Lower lobe of right lung (tissue), 2 donors: ENCODE measurements around the gene MTHFD1. TPM values are rescaled to one million over a fixed set of nuclear protein-coding genes. Genes with fewer than 3 reads are reported as not detected.

Source experiments
- ATAC-seq, 2 donors: fragments of 200-7000 bp; cut with Tn5 transposase; one replicate each; pipeline ENCODE4 v1.9.1; 2020 to 2022; ENCODE audit warnings: mild to moderate bottlenecking in 2 of 2, moderate library complexity in 2 of 2
- DNase-seq: peaks from one replicate; pipeline ENCODE4 v3.0.0-alpha.2; 2020
- H3K27ac ChIP-seq: fragments of 200-600 bp; one replicate; pipeline ENCODE4 v1.8.0; 2022
- H3K27me3 ChIP-seq: fragments of 200-600 bp; one replicate; pipeline ENCODE4 v1.8.0; 2022; ENCODE audit warnings: low read depth
- H3K36me3 ChIP-seq: fragments of 200-600 bp; one replicate; pipeline ENCODE4 v1.8.0; 2022; ENCODE audit warnings: mild to moderate bottlenecking
- H3K4me1 ChIP-seq: fragments of 200-600 bp; one replicate; pipeline ENCODE4 v1.8.0; 2022
- H3K4me3 ChIP-seq: fragments of 200-600 bp; one replicate; pipeline ENCODE4 v1.8.0; 2022; ENCODE audit warnings: mild to moderate bottlenecking
- H3K9me3 ChIP-seq: fragments of 200-600 bp; one replicate; pipeline ENCODE4 v1.8.0; 2022
- intact Hi-C: fragments of 100-400 bp; cut with DNase I; formaldehyde crosslinking; loops from one replicate; pipeline ENCODE4 v1.11.0; 2022
- total RNA-seq: library from RNA; stranded (reverse); fragmentation: NEBNext Ultra II Directional; extraction: Animal tissue kit (Norgen Biotek cat#: 25700); gene quantifications from one replicate; pipeline ENCODE4 v1.2.1, GENCODE V29; 2021
- TF ChIP-seq, protein P1 (sequence below): fragments of 200-600 bp; IDR thresholded peaks from one replicate; pipeline ENCODE4 v1.8.0; 2022; ENCODE audit warnings: antibody characterized with exemption, mild to moderate bottlenecking
- donor health status: DM: no; HTN: yes; CAD: no; lungs with severe emphysema.

The MTHFD1 gene
- total RNA-seq, 1 donor from 2014 or later, result 46.3 TPM

DNA sequence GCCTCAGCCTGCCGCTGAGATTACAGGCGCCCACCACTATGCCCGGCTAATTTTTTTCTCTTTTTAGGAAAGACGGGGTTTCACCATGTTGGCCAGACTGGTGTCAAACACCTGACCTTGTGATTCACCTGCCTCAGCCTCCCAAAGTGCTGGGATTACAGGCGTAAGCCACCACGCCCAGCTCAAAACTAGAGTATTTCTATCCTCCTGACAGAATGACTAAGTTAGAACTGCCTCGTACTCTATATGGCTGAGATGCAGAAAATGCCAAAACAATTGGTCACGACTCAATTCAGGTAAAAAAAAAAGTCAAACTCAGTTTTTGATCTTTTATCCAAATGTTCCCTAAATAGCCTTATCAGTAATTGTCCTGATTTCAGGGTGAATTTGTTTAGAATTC, 88.3 kb downstream of the MTHFD1 start:
- ATAC-seq (no peak), DNase-seq (no peak)
- Histone ChIP-seq H3K4me3 (no peak overlapping the region), H3K36me3 (peaks cover 3% of the 10 kb centered on the region), H3K27me3 (no peaks in the 10 kb centered on the region), H3K4me1 (no peaks in the 10 kb centered on the region), H3K9me3 (no peaks in the 10 kb centered on the region), H3K27ac (no peak overlapping the region)
- TF ChIP-seq, protein P1, sequence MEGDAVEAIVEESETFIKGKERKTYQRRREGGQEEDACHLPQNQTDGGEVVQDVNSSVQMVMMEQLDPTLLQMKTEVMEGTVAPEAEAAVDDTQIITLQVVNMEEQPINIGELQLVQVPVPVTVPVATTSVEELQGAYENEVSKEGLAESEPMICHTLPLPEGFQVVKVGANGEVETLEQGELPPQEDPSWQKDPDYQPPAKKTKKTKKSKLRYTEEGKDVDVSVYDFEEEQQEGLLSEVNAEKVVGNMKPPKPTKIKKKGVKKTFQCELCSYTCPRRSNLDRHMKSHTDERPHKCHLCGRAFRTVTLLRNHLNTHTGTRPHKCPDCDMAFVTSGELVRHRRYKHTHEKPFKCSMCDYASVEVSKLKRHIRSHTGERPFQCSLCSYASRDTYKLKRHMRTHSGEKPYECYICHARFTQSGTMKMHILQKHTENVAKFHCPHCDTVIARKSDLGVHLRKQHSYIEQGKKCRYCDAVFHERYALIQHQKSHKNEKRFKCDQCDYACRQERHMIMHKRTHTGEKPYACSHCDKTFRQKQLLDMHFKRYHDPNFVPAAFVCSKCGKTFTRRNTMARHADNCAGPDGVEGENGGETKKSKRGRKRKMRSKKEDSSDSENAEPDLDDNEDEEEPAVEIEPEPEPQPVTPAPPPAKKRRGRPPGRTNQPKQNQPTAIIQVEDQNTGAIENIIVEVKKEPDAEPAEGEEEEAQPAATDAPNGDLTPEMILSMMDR, result no peak
- intact Hi-C loops, result no loop called here

DNA sequence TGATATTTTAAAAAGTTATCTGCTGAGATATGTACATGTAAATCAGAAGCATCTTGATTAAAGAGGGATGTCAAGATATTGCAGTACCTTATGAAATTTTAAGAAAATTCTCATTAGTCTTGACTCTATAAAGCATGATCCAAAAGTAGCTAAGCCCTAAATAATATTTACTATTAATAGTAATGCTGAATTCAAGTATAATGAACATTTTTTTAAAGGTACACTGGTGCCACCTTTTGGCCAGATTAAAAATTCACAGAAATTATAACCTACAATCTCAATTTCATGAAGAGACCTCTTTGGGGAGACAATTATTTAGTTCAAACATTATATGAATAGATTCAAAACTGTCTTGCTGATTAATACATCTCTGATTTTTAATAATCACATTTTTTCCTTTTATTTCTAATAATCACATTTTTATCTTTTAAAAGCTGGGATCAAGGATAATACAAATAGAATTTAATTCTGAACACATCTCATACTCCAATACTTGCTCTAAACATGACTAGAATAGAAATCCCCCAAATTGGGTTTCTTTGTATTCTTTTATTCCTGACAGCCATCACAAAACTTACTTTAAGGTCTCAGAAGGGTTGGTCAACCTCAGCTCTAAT, 90.6 kb downstream of the MTHFD1 start:
- no peak for DNase-seq
- TF ChIP-seq, protein P1, result peak; percentile 50
- Histone ChIP-seq H3K27me3 (no peaks in the 10 kb centered on the region), H3K4me1 (no peaks in the 10 kb centered on the region), H3K4me3 (no peak overlapping the region), H3K9me3 (no peaks in the 10 kb centered on the region), H3K36me3 (peaks cover 3% of the 10 kb centered on the region), H3K27ac (no peak overlapping the region)
- intact Hi-C loops, result no loop called here
- ATAC-seq, result no peak

DNA sequence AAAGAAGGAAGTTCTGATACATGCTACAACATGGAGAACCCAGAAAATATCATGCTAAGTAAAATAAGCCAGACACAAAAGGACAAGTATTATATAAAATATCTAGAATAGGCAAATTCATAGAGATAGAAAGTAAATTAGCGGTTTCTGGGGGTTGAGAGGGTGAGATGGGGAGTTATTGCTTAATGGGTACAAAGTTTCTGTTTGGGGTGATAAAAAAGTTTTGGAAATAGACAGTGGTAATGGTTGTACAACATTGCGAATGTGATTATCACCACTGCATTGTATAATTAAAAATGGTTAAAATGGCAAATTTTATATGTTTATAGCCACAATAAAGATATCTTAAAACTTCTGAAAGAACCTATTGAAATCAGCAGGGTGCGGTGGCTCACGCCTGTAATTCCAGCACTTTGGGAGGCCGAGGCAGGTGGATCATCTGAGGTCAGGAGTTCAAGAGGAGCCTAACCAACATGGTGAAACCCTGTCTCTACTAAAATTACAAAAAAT, 100.5 kb downstream of the MTHFD1 start:
- TF ChIP-seq, protein P1, result no peak
- DNase-seq (no peak), ATAC-seq (no peak)
- Histone ChIP-seq H3K4me1 (no peaks in the 10 kb centered on the region), H3K27me3 (no peaks in the 10 kb centered on the region), H3K9me3 (no peaks in the 10 kb centered on the region), H3K4me3 (no peak overlapping the region), H3K36me3 (peaks cover 57% of the 10 kb centered on the region), H3K27ac (no peak overlapping the region)
- intact Hi-C loops, result no loop called here

DNA sequence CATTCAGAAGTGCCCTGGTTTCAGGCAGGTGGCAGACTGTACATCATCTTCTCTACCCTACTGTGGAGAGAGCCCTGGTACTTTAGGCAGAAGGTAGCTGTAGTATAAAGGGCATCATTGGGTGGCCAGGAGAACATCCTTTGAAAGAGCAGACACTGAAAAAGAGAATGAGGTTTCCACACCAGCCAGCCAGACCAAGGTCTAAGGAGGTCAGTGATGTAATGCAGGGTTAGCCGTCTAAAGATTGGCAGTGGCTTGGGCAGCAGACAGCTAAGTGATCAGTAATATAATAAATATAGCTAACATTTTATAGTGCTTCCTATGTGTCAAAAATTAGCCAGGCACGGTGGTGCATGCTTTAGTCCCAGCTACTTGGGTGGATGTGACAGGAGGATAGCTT, 103.5 kb downstream of the MTHFD1 start:
- DNase-seq, result no peak
- no peak overlapping the region for H3K4me3 ChIP-seq
- TF ChIP-seq, protein P1, result no peak
- intact Hi-C loops, result no loop called here
- H3K4me1 ChIP-seq, result no peaks in the 10 kb centered on the region
- H3K9me3 ChIP-seq, result no peaks in the 10 kb centered on the region
- no peaks in the 10 kb centered on the region for H3K27me3 ChIP-seq
- ATAC-seq, result no peak
- no peak overlapping the region for H3K27ac ChIP-seq
- peaks cover 43% of the 10 kb centered on the region for H3K36me3 ChIP-seq

DNA sequence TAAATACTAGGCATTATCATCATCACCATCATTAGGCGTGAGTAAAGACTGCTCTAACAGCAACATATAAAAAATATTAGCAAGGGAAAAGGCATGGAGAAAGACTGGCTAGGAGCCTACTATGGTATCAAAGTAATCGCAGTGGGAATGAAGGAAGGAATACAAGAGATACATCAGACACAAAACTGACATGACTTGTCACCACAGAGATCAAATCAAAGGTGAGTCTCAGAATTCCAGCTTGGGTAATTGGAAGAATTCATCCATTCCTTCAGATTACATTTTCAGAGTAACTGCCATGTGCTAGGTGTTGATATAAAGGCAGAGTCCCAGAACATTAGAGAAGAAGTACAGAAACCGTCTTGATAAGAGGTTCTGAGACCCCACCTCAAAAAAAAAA, 105.3 kb downstream of the MTHFD1 start:
- ATAC-seq (no peak), DNase-seq (no peak)
- H3K36me3 ChIP-seq, result peaks cover 25% of the 10 kb centered on the region
- H3K4me1 ChIP-seq, result no peaks in the 10 kb centered on the region
- no peaks in the 10 kb centered on the region for H3K9me3 ChIP-seq
- H3K27ac ChIP-seq, result no peak overlapping the region
- intact Hi-C loops, result no loop called here
- H3K27me3 ChIP-seq, result no peaks in the 10 kb centered on the region
- TF ChIP-seq, protein P1, result no peak
- H3K4me3 ChIP-seq, result no peak overlapping the region
